Astrocyte of the cerebellum (primary cell): Measurements from ENCODE around the gene PABPC1L2A.
"Not testable (repeated sequence)": the region's sequence is repeated elsewhere in the genome, so short reads cannot be mapped to it uniquely, and the experiment has no call there.

Experiments
- DNase-seq: peaks from one replicate; pipeline ENCODE4 v3.0.0-alpha.2; 2011; ENCODE audit warnings: low read depth
- H3K4me3 ChIP-seq: 2 replicates; pipeline ENCODE4 v1.5.1; 2011; ENCODE audit warnings: mild to moderate bottlenecking, low read depth, low read length, moderate library complexity
- in situ Hi-C: cut with HindIII; loops from 2 replicates; pipeline ENCODE4 v1.10.0; 2017; ENCODE audit warnings: low sequenced_read_pairs
- TF ChIP-seq, protein P1 (sequence below): IDR thresholded peaks from 2 replicates; pipeline ENCODE4 v1.5.1; 2012; ENCODE audit warnings: low read length, low read depth, moderate library complexity, mild to moderate bottlenecking; ENCODE audit errors: missing control alignments

Gene PABPC1L2A

DNA sequence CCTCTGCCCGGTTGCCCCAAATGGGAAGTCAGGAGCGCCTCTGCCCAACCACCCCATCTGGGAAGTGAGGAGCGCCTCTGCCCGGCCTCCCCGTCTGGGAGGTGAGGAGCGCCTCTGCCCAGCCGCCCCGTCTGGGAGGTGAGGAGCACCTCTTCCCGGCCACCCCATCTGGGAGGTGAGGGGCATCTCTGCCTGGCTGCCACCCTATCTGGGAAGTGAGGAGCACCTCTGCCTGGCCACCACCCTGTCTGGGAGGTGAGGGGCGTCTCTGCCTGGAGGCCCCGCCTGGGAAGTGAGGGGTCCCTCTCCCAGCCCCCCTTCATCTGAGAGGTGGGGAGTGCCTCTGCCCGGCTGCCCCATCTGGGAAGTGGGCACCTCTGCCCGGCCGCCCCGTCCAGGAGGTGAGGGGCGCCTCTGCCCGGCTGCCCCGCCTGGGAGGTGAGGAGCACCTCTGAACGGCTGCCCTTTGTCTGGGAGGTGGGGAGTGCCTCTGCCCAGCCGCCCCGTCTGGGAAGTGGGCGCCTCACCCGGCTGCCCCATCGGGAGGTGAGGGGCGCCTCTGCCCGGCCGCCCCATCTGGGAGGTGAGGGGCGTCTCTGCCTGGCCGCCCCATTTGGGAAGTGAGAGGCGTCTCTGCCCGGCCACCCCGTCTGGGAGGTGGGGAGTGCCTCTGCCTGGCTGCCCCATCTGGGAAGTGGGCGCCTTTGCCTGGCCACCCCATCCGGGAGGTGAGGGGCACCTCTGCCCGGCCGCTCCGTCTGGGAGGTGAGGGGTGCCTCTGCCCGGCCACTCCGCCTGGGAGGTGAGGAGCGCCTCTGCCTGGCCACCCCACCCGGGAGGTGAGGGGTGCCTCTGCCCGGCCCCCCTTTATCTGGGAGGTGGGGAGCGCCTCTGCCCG, 10.6 kb downstream of the PABPC1L2A start:
- no peak for DNase-seq
- in situ Hi-C loops: no loop called here
- TF ChIP-seq, protein P1, sequence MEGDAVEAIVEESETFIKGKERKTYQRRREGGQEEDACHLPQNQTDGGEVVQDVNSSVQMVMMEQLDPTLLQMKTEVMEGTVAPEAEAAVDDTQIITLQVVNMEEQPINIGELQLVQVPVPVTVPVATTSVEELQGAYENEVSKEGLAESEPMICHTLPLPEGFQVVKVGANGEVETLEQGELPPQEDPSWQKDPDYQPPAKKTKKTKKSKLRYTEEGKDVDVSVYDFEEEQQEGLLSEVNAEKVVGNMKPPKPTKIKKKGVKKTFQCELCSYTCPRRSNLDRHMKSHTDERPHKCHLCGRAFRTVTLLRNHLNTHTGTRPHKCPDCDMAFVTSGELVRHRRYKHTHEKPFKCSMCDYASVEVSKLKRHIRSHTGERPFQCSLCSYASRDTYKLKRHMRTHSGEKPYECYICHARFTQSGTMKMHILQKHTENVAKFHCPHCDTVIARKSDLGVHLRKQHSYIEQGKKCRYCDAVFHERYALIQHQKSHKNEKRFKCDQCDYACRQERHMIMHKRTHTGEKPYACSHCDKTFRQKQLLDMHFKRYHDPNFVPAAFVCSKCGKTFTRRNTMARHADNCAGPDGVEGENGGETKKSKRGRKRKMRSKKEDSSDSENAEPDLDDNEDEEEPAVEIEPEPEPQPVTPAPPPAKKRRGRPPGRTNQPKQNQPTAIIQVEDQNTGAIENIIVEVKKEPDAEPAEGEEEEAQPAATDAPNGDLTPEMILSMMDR: no peak
- no peak overlapping the region for H3K4me3 ChIP-seq

DNA sequence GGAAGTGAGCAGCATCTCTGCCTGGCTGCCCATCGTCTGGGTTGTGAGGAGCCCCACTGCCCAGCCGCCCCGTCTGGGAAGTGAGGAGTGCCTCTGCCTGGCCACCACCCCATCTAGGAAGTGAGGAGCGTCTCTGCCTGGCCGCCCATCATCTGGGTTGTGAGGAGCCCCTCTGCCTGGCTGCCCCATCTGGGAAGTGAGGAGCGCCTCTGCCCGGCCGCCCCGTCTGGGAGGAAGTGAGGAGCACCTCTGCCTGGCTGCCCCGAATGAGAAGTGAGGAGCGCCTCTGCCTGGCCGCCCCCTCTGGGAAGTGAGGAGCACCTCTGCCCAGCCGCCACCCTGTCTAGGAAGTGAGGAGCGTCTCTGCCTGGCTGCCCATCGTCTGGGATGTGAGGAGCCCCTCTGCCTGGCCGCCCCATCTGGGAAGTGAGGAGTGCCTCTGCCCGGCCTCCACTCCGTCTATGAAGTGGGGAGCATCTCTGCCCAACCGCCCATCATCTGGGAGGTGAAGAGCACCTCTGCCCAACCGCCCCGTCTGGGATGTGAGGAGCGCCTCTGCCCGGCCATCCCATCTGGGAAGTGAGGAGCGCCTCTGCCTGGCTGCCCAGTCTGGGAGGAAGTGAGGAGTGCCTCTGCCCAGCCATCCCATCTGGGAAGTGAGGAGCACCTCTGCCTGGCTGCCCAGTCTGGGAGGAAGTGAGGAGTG, 11.4 kb downstream of the PABPC1L2A start:
- H3K4me3 ChIP-seq, in situ Hi-C loops, DNase-seq: not testable (repeated sequence)

DNA sequence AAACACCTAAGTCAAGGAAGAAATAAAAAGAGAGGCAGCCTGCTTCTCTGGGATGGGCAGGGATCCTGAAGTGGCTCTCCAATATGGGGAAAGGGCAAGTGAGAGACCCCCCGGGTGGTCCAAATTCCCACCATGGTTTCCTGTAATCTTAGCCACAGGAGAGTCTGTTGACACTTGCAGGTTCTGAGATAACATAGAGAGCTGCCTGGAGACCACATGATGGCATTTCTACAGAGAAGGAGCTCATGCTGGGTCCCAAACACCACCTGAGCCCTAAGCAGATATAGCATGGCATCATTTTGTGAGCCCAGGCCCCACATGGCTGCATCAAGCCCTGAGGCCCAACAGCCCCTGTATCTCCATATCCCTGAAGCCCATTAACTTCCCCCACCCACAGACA, 50.4 kb downstream of the PABPC1L2A start:
- TF ChIP-seq, protein P1: no peak
- DNase-seq: no peak
- in situ Hi-C loops: no loop called here
- H3K4me3 ChIP-seq: no peak overlapping the region
